Measurements from ENCODE around the gene ANKRD40.
A peak's percentile ranks its signal among the peaks of the same experiment; 100 is the strongest.
"Not testable (repeated sequence)": the region's sequence is repeated elsewhere in the genome, so short reads cannot be mapped to it uniquely, and the experiment has no call there.

The ANKRD40 gene

GRCh38 chr17:50707289-50708049 is at the start of gene ANKRD40:
Gene ANKRD40 (minus strand): TSS chr17:50707914. CDS start chr17:50707654, 260 bp downstream.
- DNase-seq (ENCODE audit: low spot score) = peak; percentile 90

GRCh38 chr17:50754521-50754920 is 46.8 kb upstream of the ANKRD40 start:
- DNase-seq (ENCODE audit: low spot score) = no peak

- no peak for DNase-seq (ENCODE audit: low spot score)
Measured at GRCh38 chr17:50749245-50749644, 41.5 kb upstream of the ANKRD40 start.

- DNase-seq (ENCODE audit: low spot score) = no peak
Measured at GRCh38 chr17:50745631-50746030, 37.9 kb upstream of the ANKRD40 start.

- DNase-seq (ENCODE audit: low spot score) = no peak
Measured at GRCh38 chr17:50739098-50739497, 31.4 kb upstream of the ANKRD40 start.

- DNase-seq (ENCODE audit: low spot score) = no peak
Measured at GRCh38 chr17:50737118-50737698, 29.5 kb upstream of the ANKRD40 start.

GRCh38 chr17:50735287-50735686 is 27.6 kb upstream of the ANKRD40 start:
- no peak for DNase-seq (ENCODE audit: low spot score)

- no peak for DNase-seq (ENCODE audit: low spot score)
Measured at GRCh38 chr17:50731575-50732460, 24.1 kb upstream of the ANKRD40 start.

- DNase-seq (ENCODE audit: low spot score) = no peak
Measured at GRCh38 chr17:50728881-50729765, 21.4 kb upstream of the ANKRD40 start.

GRCh38 chr17:50728112-50728429 is 20.4 kb upstream of the ANKRD40 start:
- peak; percentile 20 for DNase-seq (ENCODE audit: low spot score)

GRCh38 chr17:50725769-50726655 is 18.3 kb upstream of the ANKRD40 start:
- no peak for DNase-seq (ENCODE audit: low spot score)

- DNase-seq (ENCODE audit: low spot score) = not testable (repeated sequence)
Measured at GRCh38 chr17:50724622-50725021, 16.9 kb upstream of the ANKRD40 start.

GRCh38 chr17:50722746-50723145 is 15.0 kb upstream of the ANKRD40 start:
- no peak for DNase-seq (ENCODE audit: low spot score)

- no peak for DNase-seq (ENCODE audit: low spot score)
Measured at GRCh38 chr17:50721194-50722010, 13.7 kb upstream of the ANKRD40 start.

- no peak for DNase-seq (ENCODE audit: low spot score)
Measured at GRCh38 chr17:50719924-50720794, 12.4 kb upstream of the ANKRD40 start.

GRCh38 chr17:50719144-50719923 is 11.6 kb upstream of the ANKRD40 start, which contains the start of gene LUC7L3:
Gene LUC7L3 (plus strand): TSS chr17:50719603. CDS start chr17:50719733, 130 bp downstream.
- peak; percentile 95 for DNase-seq (ENCODE audit: low spot score)

GRCh38 chr17:50715471-50715870 is 7.8 kb upstream of the ANKRD40 start:
- DNase-seq (ENCODE audit: low spot score) = no peak

- DNase-seq (ENCODE audit: low spot score) = no peak
Measured at GRCh38 chr17:50712641-50713040, 4.9 kb upstream of the ANKRD40 start.

Data from LoVo (cell line).